Renal pelvis (tissue), 4 donors: ENCODE measurements around the gene FGF1. TPM values are rescaled to one million over a fixed set of nuclear protein-coding genes. Genes with fewer than 3 reads are reported as not detected.

Experiments used
- DNase-seq: peaks from one replicate; pipeline ENCODE4 v3.0.0-alpha.2; 2013
- polyA plus RNA-seq, 3 donors: library from polyadenylated mRNA; unstranded; fragments of 120-200 nt; gene quantifications; one replicate each; pipeline ENCODE4 v1.2.1, GENCODE V29; 2013; ENCODE audit not compliant: insufficient read length in 3 of 3

The FGF1 gene
- polyA plus RNA-seq, 3 donors = 15.2 to 19.0 (median 18.9) TPM

GRCh38 chr5:142699184-142699720, 13.4 kb upstream of the FGF1 start:
- DNase-seq = peak; percentile 87

GRCh38 chr5:142698447-142699183, 12.7 kb upstream of the FGF1 start:
- no peak for DNase-seq

DNA sequence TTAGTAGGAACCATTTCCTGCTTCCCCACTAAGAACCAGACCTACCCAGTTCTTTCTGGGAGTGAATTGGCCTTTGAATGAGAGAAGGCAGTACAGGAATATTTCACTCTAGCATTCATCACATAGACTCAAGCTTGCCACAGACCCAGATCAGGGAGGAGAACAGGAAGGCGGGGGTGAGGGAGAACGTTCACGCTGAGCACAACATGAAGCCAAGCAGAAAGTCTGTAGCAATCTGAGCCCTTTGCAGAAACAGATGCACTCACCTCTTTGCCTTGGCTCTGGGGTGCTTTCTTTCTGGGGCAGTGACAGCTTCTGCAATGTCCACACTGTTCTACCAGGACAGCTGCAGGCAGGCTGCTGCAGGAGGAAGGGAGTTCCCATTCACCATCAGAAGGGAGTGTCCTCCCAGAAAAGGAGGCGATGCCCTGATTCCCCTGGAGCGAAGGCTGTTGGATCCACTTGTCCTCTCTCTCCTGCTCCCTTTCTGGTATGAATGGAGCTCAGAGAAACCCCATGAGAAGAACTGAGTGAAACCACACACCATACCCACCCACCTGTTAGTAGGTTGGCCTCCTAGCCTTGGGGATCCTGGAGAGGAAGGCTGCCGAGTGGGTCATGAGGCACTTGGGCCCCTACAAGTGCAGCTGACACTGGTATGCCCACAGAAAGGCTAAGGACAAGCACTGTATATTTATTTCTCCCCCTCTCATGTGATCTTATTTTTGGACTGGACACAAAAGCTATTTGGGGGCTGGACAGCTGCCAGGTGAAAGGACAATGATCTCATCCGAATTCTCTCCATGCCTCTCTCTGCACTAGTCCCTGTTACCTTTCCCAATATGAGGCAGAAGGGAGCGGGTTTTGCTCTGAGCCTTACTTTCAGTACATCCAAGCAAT, 11.7 kb upstream of the FGF1 start:
- peak; percentile 34 for DNase-seq

GRCh38 chr5:142696379-142696778, 10.5 kb upstream of the FGF1 start:
- no peak for DNase-seq

DNA sequence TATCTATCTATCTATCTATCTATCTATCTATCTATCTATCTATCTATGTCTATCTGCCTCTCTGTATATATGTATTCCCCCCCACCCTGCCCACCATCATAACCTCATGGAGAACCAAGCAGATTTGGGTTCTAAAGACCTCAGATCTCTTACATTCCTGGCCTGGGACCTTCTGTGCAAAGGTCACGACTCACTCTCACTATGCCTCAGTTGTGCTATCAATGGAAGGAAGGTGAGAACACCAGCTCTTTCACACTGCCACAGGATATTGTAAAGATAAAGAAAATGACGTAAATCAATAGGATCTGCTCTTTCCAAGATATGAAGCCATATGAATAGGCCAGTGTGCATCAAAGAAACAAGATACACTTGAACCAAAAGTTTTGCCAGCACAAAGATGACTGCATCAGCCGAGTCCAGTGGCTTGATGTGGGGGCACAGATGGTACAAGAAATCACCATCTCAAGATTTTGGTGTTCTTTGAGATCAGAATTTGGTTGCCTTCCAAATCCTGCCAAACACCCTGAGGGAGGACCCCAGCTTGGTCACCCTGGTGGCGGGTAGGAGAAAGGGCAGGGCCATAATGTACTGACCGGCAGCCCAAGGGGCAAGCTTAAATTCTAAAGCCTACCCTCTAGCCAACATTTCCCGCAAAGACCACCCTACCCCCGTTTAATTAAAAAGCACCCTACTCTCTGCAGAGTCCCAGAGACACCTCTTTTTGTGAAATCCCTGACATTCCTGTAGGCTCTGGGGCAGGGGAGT, 8.4 kb upstream of the FGF1 start:
- no peak for DNase-seq

- no peak for DNase-seq
These were observed 6.5 kb upstream of the FGF1 start for GRCh38 chr5:142692321-142692894.

DNA sequence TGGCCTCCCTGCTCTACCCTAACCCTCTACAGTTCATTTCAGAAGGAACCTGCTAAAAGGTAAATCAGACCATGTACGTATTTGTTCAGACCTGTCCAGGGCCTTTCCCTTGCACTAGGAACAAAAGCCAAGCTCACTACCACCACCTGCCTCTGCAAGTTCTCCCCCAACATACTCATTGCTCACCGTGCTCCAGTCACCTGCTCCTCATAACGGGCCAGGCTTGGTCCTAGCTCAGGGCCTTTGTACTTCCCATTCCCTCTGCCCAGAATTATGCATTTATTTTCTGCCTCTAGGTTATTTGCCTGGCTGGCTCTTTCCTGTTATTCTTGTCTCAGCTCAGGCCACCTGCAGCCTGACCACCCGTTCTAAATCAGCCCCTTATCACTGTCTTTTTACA, 4.8 kb upstream of the FGF1 start:
- no peak for DNase-seq

- DNase-seq = no peak
These were observed 3.2 kb upstream of the FGF1 start for GRCh38 chr5:142689081-142689480.

GRCh38 chr5:142688281-142688989, 2.5 kb upstream of the FGF1 start:
- no peak for DNase-seq

GRCh38 chr5:142686968-142687367, 1.1 kb upstream of the FGF1 start:
- no peak for DNase-seq

DNA sequence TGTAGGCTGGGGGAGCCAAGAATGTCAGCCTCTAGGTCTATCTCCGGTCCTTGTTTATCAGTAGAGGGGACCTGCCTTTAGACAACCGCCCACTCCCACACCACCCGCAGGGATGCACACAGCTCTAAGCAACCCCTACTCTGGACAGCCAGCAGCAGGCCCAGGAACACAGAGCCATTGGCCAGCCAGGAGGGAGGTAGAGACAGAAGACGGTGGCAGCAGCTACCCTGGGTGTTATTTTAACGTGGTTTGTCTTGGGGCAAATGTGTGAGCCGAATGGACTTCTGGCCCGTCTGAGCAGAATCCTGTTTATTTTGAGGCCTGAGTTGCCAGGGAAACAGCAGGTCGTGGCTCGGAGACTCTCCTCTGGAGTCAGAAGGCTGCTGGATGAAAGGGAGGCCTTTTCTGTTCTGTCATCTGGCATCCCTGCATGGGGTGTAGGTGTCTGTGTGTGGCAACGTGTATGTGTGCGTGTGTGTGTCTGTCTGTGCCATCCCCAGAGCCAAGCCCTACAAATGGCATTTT, 382 bp upstream of the FGF1 start:
- no peak for DNase-seq

DNA sequence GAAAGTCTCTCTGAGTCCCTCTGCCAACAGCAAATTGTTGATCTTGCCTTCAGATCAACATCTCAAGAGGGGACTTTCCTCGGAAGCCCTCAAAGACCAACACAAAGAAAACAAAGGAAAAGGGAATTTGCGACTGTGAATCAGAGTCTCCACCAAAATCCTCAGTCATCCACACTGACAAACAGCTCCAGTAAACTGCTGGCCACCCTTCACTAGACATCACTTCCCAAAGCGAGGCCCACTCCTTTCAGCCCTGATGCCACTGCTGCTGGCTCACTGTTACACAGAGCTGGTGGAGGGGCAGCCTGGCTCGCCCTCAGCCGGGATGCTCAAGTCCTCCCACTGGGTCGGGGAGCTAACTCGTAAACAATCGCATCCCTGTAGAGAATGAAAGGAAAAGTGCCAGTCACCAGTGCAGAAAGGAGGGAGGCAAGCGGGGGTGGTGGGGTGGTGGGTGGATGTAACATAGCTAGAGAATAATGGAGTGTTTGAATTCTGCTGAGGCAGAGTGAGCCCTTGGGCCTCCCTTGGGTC, 1.3 kb downstream of the FGF1 start:
- no peak for DNase-seq

DNA sequence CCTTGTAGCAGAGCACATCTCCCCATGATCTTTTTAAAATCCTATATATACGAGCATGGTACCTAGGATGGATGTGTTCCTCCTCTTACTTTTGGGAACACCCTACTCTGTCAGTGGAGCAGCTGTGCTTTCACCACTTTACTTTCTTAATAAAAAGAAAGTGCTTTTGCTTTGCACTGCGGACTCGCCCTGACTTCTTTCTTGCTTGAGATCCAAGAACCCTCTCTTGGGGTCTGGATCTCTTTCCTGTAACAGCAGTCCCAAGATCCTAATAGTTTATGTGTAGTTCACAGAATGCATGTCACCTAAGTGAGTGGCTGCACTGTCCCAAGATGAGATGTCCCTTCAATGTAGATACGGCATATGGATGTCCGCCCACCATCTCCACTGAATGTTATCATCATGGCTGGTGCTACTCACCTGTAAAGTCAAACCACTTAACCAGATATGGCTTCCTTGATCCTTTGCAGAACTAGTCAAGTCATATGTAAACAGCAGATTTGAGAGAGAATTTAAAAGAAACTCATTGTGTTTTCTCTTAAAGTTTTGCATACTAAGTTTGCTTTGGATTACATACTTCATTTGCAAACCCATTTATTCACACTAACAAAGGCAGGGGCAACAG, 1.9 kb downstream of the FGF1 start:
- no peak for DNase-seq

- no peak for DNase-seq
These were observed 2.8 kb downstream of the FGF1 start for GRCh38 chr5:142683116-142683515.

DNA sequence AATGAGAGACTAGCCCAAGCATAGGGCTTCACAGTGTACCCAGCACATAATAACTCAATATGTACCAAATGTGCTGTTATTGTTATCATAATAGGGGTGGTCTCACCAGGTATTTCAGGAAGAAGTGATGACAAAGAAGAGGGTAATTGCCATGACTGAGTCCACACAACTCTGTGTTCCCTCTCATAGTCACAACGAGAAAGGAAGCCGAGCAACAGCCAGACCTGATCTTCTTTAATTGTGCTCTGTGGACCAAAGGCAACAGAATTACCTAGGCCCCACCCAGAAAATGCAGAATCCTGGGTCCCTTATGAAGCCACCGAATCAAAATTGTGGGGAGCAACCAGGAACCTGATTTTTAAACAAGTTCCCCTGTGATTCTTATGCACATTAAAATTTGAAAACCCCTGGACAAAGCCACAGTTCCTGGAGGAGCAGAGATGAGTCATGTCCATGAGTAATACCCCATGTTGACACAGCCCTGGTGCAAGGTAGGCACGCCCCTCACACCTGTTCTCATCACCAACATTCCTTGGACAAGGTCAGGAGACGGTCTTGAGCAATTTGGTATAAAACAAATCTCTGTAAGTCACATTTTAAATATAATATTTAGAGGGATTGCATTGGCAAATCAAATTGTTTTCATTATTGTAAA, 5.2 kb downstream of the FGF1 start:
- DNase-seq = no peak

GRCh38 chr5:142679744-142680143, 6.1 kb downstream of the FGF1 start:
- DNase-seq = no peak

DNA sequence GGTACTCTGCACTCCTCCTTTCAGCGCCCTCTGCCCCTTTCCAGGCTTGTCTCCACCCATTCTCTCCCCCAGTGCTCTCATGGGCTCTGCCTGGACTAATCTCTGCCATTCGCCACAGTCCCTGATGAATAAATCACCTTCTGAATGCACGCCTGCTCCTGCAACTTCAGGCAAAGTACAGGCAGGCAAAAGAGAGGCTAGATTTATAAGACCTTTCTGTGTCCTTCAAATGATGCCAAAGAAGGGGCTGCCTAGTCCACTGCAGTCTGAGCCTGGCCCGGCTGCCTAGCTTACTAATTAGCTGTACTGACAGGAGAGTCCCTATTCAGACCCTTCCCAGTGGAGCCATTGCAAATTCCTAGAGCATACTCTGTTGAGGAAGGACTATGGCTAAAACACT, 7.4 kb downstream of the FGF1 start:
- no peak for DNase-seq

GRCh38 chr5:142677198-142677597, 8.7 kb downstream of the FGF1 start:
- no peak for DNase-seq

- no peak for DNase-seq
These were observed 9.6 kb downstream of the FGF1 start for GRCh38 chr5:142676318-142676717.
